HepG2 (cell line): ENCODE data around the gene GNG4. TPM values are rescaled to one million over a fixed set of nuclear protein-coding genes. Genes with fewer than 3 reads are reported as not detected.

Experiments used
- ARID3A ChIP-seq: IDR thresholded peaks from 2 replicates; pipeline ENCODE4 v1.6.1; 2012; ENCODE audit warnings: low read depth, low read length, improper control_type of control experiment
- BCLAF1 ChIP-seq: fragments of 450-650 bp; IDR thresholded peaks from 2 replicates; pipeline ENCODE4 v1.6.1; 2017; ENCODE audit warnings: mild to moderate bottlenecking
- CEBPB ChIP-seq: IDR thresholded peaks from 2 replicates; pipeline ENCODE4 v1.6.1; 2011; ENCODE audit warnings: low read depth, low read length, improper control_type of control experiment, borderline replicate concordance
- EEA1 ChIP-seq: sonication (generic); formaldehyde crosslinking; IDR thresholded peaks from 2 replicates; pipeline ENCODE4 v1.5.1; 2020; ENCODE audit warnings: mild to moderate bottlenecking, missing genetic modification reagents, borderline replicate concordance
- FOXK2 ChIP-seq: fragments of 450-650 bp; IDR thresholded peaks from 2 replicates; pipeline ENCODE4 v1.6.1; 2016
- HNF4A ChIP-seq: sonication (generic); formaldehyde crosslinking; IDR thresholded peaks from 2 replicates; pipeline ENCODE4 v1.4.0; 2020; ENCODE audit warnings: missing genetic modification reagents
- JDP2 ChIP-seq: sonication (generic); formaldehyde crosslinking; IDR thresholded peaks from 2 replicates; pipeline ENCODE4 v1.8.1; 2022; ENCODE audit warnings: missing genetic modification reagents, borderline replicate concordance
- MXD3 ChIP-seq: IDR thresholded peaks from 2 replicates; pipeline ENCODE4 v1.6.1; 2016; ENCODE audit warnings: mild to moderate bottlenecking, missing biosample characterization, missing genetic modification reagents
- NR2F1 ChIP-seq, 2 experiments: fragments of 450-650 bp in 1 of 2; formaldehyde crosslinking in 1 of 2; IDR thresholded peaks; 2 replicates each; pipeline versions ENCODE4 v1.5.0 to v1.6.1; 2016 to 2020; ENCODE audit warnings: mild to moderate bottlenecking in 1 of 2, missing compliant biosample characterization in 1 of 2, missing genetic modification reagents in 1 of 2, moderate library complexity in 1 of 2
- NR2F6 ChIP-seq, 2 experiments: IDR thresholded peaks; 2 replicates each; pipeline ENCODE4 v1.6.1; 2016; ENCODE audit warnings: antibody characterized with exemption in 1 of 2, mild to moderate bottlenecking in 1 of 2
- SMAD1 ChIP-seq: sonication (generic); formaldehyde crosslinking; IDR thresholded peaks from 2 replicates; pipeline ENCODE4 v1.4.0; 2020; ENCODE audit warnings: missing genetic modification reagents, low read depth, mild to moderate bottlenecking, borderline replicate concordance
- SP4 ChIP-seq: sonication (generic); formaldehyde crosslinking; IDR thresholded peaks from 2 replicates; pipeline ENCODE4 v1.8.1; 2023; ENCODE audit warnings: mild to moderate bottlenecking, missing genetic modification reagents
- SYNCRIP ChIP-seq: fragments of 200-400 bp; formaldehyde crosslinking; IDR thresholded peaks from 2 replicates; pipeline ENCODE4 v1.6.1; 2018; ENCODE audit warnings: mild to moderate bottlenecking, low read depth, low read length; ENCODE audit not compliant: insufficient read depth
- ZNF576 ChIP-seq: sonication (generic); formaldehyde crosslinking; IDR thresholded peaks from 2 replicates; pipeline ENCODE4 v1.4.0; 2020; ENCODE audit warnings: mild to moderate bottlenecking, missing genetic modification reagents
- ZNF687 ChIP-seq: sonication (generic); formaldehyde crosslinking; IDR thresholded peaks from 2 replicates; pipeline ENCODE4 v1.5.1; 2020; ENCODE audit warnings: mild to moderate bottlenecking, missing genetic modification reagents, moderate library complexity
- polyA plus RNA-seq, 8 experiments: library from polyadenylated mRNA; depleted of rRNA in 3 of 8; stranded (reverse) in 7 of 8; unstranded in 1 of 8; fragments of >200 nt; fragmentation: Illumina TruSeq in 4 of 8; extraction: Trizol in 4 of 8; gene quantifications; 2 replicates each; pipeline versions ENCODE4 v1.2.1 to v1.2.3, GENCODE V29; 2011 to 2016; ENCODE audit warnings: low read depth in 4 of 8, missing spikeins in 1 of 8, mixed read lengths in 1 of 8; ENCODE audit not compliant: insufficient read depth in 1 of 8
- total RNA-seq, 5 experiments: library from RNA; depleted of rRNA; stranded (reverse); fragments of >200 nt; fragmentation: Illumina TruSeq; extraction: Trizol; gene quantifications; 2 replicates each; pipeline ENCODE4 v1.2.3, GENCODE V29; 2016; ENCODE audit warnings: low read depth in 1 of 5

The GNG4 gene
- total and polyA plus RNA-seq, 2 of the 13 experiments (the other 11 are each of a cell fraction or from before 2014, with no cell fraction given) = 27.1 to 69.5 TPM

GRCh38 chr1:235640580-235640979 lies 9.0 kb downstream of the GNG4 start (continued):
- TF ChIP-seq ZNF687 (CRISPR knock-in tag) = peak; percentile 50
- TF ChIP-seq SMAD1 (CRISPR knock-in tag) = no peak
- TF ChIP-seq HNF4A (CRISPR knock-in tag) = peak; percentile 21; the same call in 1 of the 2 replicates
- TF ChIP-seq SP4 (CRISPR knock-in tag) = no peak
- no peak for TF ChIP-seq ARID3A
- no peak for TF ChIP-seq BCLAF1
- TF ChIP-seq ZNF576 (CRISPR knock-in tag) = no peak
- no peak for TF ChIP-seq JDP2 (CRISPR knock-in tag)
- peak; percentile 80 for TF ChIP-seq NR2F6 (IDR thresholded peaks at IDR 0.05)
- TF ChIP-seq NR2F6 (CRISPR knock-in tag; IDR thresholded peaks at IDR 0.05) = peak; percentile 61; the same call in 1 of the 2 replicates
- no peak for TF ChIP-seq SYNCRIP
- TF ChIP-seq FOXK2 = no peak
- TF ChIP-seq CEBPB = no peak
- 0 out of 4 replicates have a peak, but pooled peaks of 1 of the 2 experiments have one; percentile 37 for TF ChIP-seq NR2F1 (CRISPR knock-in tag; IDR thresholded peaks at IDR 0.05)
- no peak for TF ChIP-seq MXD3 (CRISPR knock-in tag)
- TF ChIP-seq EEA1 (CRISPR knock-in tag) = no peak
